GM19455 (cell line): ENCODE measurements around the gene DSG3.

Experiments
- ATAC-seq: cut with Tn5 transposase; IDR thresholded peaks from one replicate; pipeline ENCODE4 v1.9.1; 2021; ENCODE audit not compliant: unreplicated experiment

The DSG3 gene

DNA sequence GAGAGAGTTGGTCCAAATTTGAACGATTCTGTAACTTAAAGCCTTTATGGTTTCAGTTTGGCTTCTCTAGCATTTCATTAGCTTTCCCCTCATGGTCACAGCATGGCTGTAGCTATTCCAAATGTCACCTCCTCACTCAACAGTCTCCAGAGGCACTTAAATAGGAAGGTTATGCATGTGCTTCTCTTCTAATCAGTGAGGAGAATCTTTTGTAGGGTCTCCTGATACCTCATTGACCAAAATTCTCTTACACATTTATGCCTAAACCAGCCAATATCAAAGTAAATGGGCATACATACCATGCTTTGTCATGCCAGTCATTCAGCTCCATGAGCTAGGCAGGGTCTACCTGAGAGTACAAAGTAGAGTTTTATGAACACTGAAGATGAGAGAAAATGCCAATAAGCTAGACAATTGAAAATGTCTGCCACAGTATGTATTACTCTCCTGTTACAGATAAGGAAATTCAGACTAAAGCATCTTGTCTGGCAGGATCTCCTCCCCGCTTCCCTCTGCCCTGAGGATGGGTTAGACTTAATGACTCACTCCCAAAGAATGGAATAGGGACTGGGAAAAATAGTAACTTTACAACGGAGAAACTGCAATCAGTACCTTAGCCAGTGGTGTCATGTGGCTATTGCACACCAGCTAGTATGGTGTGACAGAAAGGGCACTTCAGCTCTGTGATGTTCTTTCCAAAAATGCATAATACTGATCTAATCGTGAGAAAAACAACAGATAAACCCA, 65.8 kb downstream of the DSG3 start:
- no peak for ATAC-seq

DNA sequence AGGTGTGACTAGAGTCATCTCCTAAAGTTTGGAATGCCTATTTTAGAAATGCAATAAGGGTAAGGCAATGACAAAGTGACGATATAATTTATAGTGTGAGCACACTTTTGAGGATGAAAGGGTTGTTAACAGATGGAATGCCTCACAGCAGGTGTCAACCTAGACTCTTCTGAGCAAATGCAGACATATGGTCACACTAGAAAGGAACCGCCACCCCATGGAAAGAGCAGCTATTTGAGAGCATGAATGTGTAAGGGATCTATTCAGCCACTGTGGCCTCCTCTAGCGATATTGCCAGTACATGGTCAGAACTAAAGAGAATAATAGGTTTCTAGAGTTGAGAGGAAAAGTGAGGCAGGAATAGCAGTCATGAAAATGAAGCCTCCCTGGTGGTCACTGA, 68.9 kb downstream of the DSG3 start:
- no peak for ATAC-seq

DNA sequence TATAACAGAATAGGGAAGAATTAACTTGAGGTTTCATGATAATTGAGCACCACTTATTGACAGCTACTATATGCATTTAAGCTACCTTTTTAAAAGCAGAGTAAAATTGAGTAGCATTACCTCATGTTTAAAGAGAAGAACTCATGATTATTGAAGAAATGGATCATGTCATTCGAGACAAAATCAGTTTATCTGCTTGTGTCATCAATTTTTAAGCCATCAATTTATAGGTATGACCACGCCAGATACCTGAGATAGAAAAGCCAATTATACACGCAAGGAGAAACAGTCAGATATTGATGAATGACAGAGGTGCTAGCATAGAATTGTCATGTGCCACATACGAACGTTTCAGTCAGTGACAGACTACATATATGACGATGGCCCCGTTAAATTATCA, 78.8 kb downstream of the DSG3 start:
- ATAC-seq = no peak
